ENCODE measurements around the gene SYNJ2. TPM values are rescaled to one million over a fixed set of nuclear protein-coding genes. Genes with fewer than 3 reads are reported as not detected.

The SYNJ2 gene
- total RNA-seq, 1 donor from 2014 or later: 31.8 TPM

DNA sequence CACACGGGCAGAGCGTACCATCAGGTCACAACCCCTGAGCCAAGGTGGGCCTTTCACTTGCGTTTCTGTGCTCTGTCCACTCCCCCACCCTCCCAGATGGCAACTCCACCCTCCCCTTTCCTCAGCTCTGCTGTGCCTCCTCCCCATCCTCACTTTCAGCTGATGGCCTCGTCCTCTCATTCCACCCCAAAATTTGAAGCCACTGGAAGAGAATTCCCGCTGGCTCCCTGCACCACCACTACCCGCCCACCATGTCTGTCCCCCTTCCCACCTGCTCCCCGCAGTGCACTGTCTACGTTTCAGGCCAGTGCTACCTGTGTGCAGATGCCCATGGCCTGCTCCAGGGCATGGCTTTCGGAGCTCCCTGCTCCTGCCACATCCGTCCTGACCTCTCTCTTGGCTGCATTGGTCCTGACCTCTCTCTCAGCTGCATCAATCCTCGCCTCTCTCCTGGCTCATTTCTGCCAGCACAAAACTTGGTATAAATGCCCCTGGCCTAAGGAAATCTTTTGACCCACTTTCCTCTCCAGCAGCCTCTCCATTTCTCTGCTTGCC, 24.0 kb downstream of the SYNJ2 start:
- H4K20me1 ChIP-seq (ENCODE audit: insufficient read depth, low read length): peaks cover 42% of the 10 kb centered on the region
- Mint-ChIP-seq H3K27me3 (ENCODE audit: low read depth, unreplicated experiment) (no peaks in the 10 kb centered on the region), H3K36me3 (ENCODE audit: low read depth, unreplicated experiment) (peaks cover 37% of the 10 kb centered on the region), H3K4me3 (ENCODE audit: unreplicated experiment) (no peak overlapping the region), H3K4me1 (ENCODE audit: low read depth, unreplicated experiment) (peaks cover 53% of the 10 kb centered on the region), H3K27ac (ENCODE audit: unreplicated experiment) (no peak overlapping the region), H3K9me3 (ENCODE audit: unreplicated experiment) (peaks cover 2% of the 10 kb centered on the region)
- H2AFZ ChIP-seq (ENCODE audit: low read depth, low read length): no peak overlapping the region
- H3K79me2 ChIP-seq (ENCODE audit: insufficient read depth, low read length): peaks cover 92% of the 10 kb centered on the region
- TF ChIP-seq, protein P1, sequence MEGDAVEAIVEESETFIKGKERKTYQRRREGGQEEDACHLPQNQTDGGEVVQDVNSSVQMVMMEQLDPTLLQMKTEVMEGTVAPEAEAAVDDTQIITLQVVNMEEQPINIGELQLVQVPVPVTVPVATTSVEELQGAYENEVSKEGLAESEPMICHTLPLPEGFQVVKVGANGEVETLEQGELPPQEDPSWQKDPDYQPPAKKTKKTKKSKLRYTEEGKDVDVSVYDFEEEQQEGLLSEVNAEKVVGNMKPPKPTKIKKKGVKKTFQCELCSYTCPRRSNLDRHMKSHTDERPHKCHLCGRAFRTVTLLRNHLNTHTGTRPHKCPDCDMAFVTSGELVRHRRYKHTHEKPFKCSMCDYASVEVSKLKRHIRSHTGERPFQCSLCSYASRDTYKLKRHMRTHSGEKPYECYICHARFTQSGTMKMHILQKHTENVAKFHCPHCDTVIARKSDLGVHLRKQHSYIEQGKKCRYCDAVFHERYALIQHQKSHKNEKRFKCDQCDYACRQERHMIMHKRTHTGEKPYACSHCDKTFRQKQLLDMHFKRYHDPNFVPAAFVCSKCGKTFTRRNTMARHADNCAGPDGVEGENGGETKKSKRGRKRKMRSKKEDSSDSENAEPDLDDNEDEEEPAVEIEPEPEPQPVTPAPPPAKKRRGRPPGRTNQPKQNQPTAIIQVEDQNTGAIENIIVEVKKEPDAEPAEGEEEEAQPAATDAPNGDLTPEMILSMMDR (IDR thresholded peaks at IDR 0.05; ENCODE audit: insufficient read depth, low read depth, low read length): no peak
- no peak for TF ChIP-seq EZH2 (IDR thresholded peaks at IDR 0.05; ENCODE audit: insufficient read depth, low read length)
- DNase-seq (ENCODE audit: low read depth) (no peak), FAIRE-seq (no peak)
- H3K27ac ChIP-seq (ENCODE audit: low read depth, low read length): no peak overlapping the region
- H3K36me3 ChIP-seq (ENCODE audit: insufficient read depth, low read length): peaks cover 12% of the 10 kb centered on the region
- no peaks in the 10 kb centered on the region for H3K9me3 ChIP-seq (ENCODE audit: insufficient read depth, low read depth, low read length)
- H3K27me3 ChIP-seq (ENCODE audit: insufficient read depth, low read length): no peaks in the 10 kb centered on the region
- H3K4me1 ChIP-seq (ENCODE audit: insufficient read depth, low read length): peaks cover 67% of the 10 kb centered on the region
- no peak overlapping the region for H3K4me2 ChIP-seq (ENCODE audit: low read length)
- no peak overlapping the region for H3K9ac ChIP-seq (ENCODE audit: low read length)
- no peak overlapping the region for H3K4me3 ChIP-seq (ENCODE audit: insufficient read depth, low read depth, low read length)

DNA sequence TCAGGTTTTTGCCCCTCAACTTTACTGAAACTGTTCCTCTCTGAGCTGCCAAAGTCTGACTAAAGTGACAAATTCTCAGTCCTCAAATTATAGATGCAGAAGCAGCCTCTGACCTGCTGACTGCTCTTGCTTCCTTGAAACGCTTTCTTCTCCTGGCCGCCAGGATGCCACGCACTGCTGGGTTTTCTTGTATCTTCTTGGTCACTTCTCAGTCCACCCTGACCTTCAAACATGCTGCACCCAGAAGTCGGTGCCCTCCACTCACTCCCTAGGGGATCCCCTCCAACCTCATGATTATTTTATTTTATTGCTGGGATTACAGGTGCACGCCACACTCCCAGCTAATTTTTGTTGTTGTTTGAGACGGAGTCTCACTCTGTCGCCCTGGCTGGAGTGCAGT, 24.7 kb downstream of the SYNJ2 start:
- Mint-ChIP-seq H3K4me1 (ENCODE audit: low read depth, unreplicated experiment) (peaks cover 49% of the 10 kb centered on the region), H3K27ac (ENCODE audit: unreplicated experiment) (no peak overlapping the region), H3K9me3 (ENCODE audit: unreplicated experiment) (peaks cover 2% of the 10 kb centered on the region), H3K27me3 (ENCODE audit: low read depth, unreplicated experiment) (no peaks in the 10 kb centered on the region), H3K36me3 (ENCODE audit: low read depth, unreplicated experiment) (peaks cover 37% of the 10 kb centered on the region), H3K4me3 (ENCODE audit: unreplicated experiment) (no peak overlapping the region)
- TF ChIP-seq EZH2 (IDR thresholded peaks at IDR 0.05; ENCODE audit: insufficient read depth, low read length): no peak
- TF ChIP-seq, protein P1 (IDR thresholded peaks at IDR 0.05; ENCODE audit: insufficient read depth, low read depth, low read length): no peak
- peaks cover 12% of the 10 kb centered on the region for H3K36me3 ChIP-seq (ENCODE audit: insufficient read depth, low read length)
- H3K27ac ChIP-seq (ENCODE audit: low read depth, low read length): no peak overlapping the region
- no peak overlapping the region for H2AFZ ChIP-seq (ENCODE audit: low read depth, low read length)
- H3K4me1 ChIP-seq (ENCODE audit: insufficient read depth, low read length): peaks cover 73% of the 10 kb centered on the region
- H3K27me3 ChIP-seq (ENCODE audit: insufficient read depth, low read length): no peaks in the 10 kb centered on the region
- no peak for DNase-seq (ENCODE audit: low read depth)
- no peaks in the 10 kb centered on the region for H3K9me3 ChIP-seq (ENCODE audit: insufficient read depth, low read depth, low read length)
- H3K4me2 ChIP-seq (ENCODE audit: low read length): no peak overlapping the region
- H3K79me2 ChIP-seq (ENCODE audit: insufficient read depth, low read length): peaks cover 92% of the 10 kb centered on the region
- FAIRE-seq: no peak
- peaks cover 45% of the 10 kb centered on the region for H4K20me1 ChIP-seq (ENCODE audit: insufficient read depth, low read length)
- H3K9ac ChIP-seq (ENCODE audit: low read length): no peak overlapping the region
- no peak overlapping the region for H3K4me3 ChIP-seq (ENCODE audit: insufficient read depth, low read depth, low read length)

DNA sequence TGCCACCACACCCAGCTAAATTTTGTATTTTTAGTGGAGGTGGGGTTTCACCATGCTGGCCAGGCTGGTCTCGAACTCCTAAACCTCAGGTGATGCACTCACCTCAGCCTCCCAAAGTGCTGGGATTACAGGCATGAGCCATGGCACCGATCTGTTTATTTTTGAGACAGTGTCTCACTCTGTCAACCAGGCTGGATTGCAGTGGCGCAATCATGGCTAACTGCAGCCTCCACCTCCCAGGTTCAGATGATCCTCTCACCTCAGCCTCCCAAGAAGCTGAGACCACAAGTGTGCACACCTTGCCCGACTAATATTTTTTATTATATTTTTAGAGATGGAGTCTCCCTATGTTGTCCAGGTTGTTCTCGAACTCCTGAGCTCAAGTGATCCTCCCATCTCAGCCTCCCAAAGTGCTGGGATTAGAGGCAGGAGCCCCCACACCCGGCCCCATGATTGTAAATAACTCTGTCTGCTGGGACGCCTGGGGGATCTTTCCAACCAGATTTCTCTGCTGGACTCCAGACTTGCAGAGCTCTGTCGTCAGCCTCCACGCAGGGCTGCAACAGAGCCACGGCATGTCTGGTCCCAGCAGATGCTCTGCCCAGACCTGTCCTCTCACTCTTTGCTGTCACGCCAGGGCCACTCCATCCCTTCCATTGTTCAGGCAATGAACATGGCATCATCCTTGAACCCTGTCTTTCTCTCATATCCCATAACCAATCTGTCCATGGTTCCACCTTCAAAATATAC, 25.3 kb downstream of the SYNJ2 start:
- TF ChIP-seq EZH2 (IDR thresholded peaks at IDR 0.05; ENCODE audit: insufficient read depth, low read length): no peak
- TF ChIP-seq, protein P1 (IDR thresholded peaks at IDR 0.05; ENCODE audit: insufficient read depth, low read depth, low read length): no peak
- no peak overlapping the region for H3K4me3 Mint-ChIP-seq (ENCODE audit: unreplicated experiment)
- DNase-seq (ENCODE audit: low read depth): no peak
- H3K27me3 ChIP-seq (ENCODE audit: insufficient read depth, low read length): no peaks in the 10 kb centered on the region
- H3K4me1 Mint-ChIP-seq (ENCODE audit: low read depth, unreplicated experiment): peaks cover 48% of the 10 kb centered on the region
- peaks cover 9% of the 10 kb centered on the region for H3K36me3 ChIP-seq (ENCODE audit: insufficient read depth, low read length)
- no peaks in the 10 kb centered on the region for H3K9me3 ChIP-seq (ENCODE audit: insufficient read depth, low read depth, low read length)
- H3K4me1 ChIP-seq (ENCODE audit: insufficient read depth, low read length): peaks cover 70% of the 10 kb centered on the region
- peaks cover 48% of the 10 kb centered on the region for H4K20me1 ChIP-seq (ENCODE audit: insufficient read depth, low read length)
- H3K4me3 ChIP-seq (ENCODE audit: insufficient read depth, low read depth, low read length): no peak overlapping the region
- no peak overlapping the region for H3K27ac ChIP-seq (ENCODE audit: low read depth, low read length)
- peaks cover 2% of the 10 kb centered on the region for H3K9me3 Mint-ChIP-seq (ENCODE audit: unreplicated experiment)
- H3K27ac Mint-ChIP-seq (ENCODE audit: unreplicated experiment): no peak overlapping the region
- H3K36me3 Mint-ChIP-seq (ENCODE audit: low read depth, unreplicated experiment): peaks cover 34% of the 10 kb centered on the region
- H2AFZ ChIP-seq (ENCODE audit: low read depth, low read length): no peak overlapping the region
- peaks cover 92% of the 10 kb centered on the region for H3K79me2 ChIP-seq (ENCODE audit: insufficient read depth, low read length)
- H3K9ac ChIP-seq (ENCODE audit: low read length): no peak overlapping the region
- FAIRE-seq: no peak
- H3K27me3 Mint-ChIP-seq (ENCODE audit: low read depth, unreplicated experiment): no peaks in the 10 kb centered on the region
- no peak overlapping the region for H3K4me2 ChIP-seq (ENCODE audit: low read length)

Measured in astrocyte (in vitro differentiated cells and primary cell).